SU-DHL-6 (cell line): ENCODE measurements around the gene FGA.

Source experiments
- CTCF ChIP-seq: fragments of 200-600 bp; sonication (generic); IDR thresholded peaks from one replicate; pipeline ENCODE4 v1.5.1; 2017; ENCODE audit warnings: antibody characterized with exemption, mild to moderate bottlenecking, low read length, moderate library complexity; ENCODE audit not compliant: insufficient read depth, poor library complexity, severe bottlenecking
- EZH2phosphoT487 ChIP-seq: fragments of 200-600 bp; sonication (generic), shearing (Covaris generic); conservative IDR thresholded peaks from 2 replicates; pipeline ENCODE4 v1.6.1; 2018; ENCODE audit warnings: mild to moderate bottlenecking, antibody characterized with exemption, low read length, moderate library complexity, mixed read lengths

GRCh38 chr4:154588198-154588597 is 2.3 kb downstream of the FGA start:
- TF ChIP-seq CTCF (no peak), EZH2phosphoT487 (no peak)
